ENCODE data around the gene SRPX2.
"Not testable (repeated sequence)": the region's sequence is repeated elsewhere in the genome, so short reads cannot be mapped to it uniquely, and the experiment has no call there.

SRPX2 gene

DNA sequence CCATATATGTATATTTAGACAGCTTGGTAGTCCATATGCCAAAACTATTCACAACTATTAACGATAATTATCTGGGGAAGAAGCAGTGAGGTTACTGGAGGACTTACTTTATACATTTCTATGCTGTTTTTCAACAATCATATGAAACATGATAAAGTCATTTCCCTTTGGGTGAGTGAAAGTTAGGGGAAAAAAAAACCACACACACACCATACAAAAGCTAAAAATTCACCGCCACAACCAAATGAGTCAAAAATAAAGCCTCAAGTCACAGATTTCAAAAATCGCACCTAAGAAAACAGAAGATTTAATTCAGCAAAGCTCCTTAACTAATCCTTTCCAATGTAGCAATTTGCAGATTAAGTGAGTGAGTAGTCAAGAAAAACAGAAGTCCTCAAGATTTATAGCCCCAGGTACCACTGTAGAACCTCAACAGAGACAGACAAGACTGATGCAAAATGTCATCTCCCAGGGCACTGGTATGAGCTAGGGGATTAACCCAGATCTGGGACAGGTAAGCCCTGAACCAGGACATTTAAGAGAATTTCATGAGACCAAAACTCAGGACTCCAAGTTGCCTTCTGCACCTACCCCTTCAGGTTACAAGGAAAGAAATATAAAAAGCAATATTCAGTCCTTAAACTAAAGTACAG lies 52.8 kb downstream of the SRPX2 start:
- DNase-seq (ENCODE audit: low read depth) = no peak

DNA sequence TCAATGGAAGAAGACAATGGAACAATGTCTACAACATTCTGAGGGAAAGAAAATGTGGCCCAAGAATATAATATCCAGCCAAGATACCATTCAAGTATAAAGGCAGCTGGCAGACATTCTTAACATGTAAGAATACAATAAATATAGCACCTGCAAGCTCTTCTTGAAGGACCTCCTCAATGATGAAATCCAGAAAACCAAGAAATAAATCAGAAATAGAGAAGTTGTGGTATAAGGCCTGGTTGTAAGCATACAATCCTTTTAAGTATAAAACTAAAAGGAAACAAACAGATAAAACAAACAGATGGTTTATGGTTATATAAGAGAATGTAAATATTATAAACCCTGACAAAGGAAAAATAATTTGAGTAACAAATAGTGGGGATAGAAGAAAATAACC lies 54.6 kb downstream of the SRPX2 start:
- no peak for DNase-seq (ENCODE audit: low read depth)

DNA sequence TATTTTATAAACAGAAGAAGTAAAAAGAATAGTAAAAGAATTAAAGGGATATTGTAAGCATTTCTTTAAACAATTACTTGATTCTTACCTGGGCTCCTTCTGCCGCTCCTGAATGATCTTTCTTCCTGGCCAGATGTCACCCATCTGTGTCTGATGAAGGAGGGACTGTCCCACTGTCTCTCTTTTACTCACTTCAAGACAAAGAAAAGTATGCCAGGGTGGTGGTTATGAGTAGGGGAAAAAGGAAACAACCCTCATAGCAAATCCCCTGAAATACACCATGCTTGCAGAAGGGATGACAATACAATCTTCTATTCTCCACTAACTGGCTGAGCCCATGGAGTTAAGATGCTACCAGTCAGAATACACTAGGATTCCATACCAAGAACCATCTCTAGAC lies 56.8 kb downstream of the SRPX2 start:
- DNase-seq (ENCODE audit: low read depth) = no peak

DNA sequence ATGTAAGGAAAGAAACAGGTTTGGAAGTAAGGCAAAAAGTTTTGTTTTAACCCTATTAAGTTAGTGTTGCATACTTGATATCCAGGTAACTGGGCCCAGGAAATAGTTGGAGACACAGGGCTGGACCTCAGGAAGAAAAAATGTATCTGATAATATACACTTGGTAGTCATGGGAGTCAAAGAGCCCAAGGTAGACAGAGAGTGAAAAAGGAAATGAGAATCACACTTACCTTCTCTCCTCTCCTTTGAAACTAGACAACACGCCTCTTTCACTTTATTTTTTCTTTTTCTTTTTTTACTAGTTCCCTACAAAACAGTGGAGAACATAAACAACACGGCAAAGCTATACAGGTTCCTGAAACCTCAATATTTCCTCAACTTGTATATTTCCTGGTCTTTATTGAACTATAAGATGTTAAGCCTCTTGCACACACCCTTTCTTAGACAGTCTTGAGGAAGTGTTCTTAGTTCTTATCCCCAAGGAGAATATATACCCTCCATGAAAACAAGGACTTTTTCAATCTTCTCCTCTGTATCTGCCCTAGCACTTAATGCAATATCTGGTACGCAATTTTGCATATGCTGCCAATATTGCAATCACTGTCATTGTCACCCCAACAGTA lies 60.7 kb downstream of the SRPX2 start:
- no peak for DNase-seq (ENCODE audit: low read depth)

DNA sequence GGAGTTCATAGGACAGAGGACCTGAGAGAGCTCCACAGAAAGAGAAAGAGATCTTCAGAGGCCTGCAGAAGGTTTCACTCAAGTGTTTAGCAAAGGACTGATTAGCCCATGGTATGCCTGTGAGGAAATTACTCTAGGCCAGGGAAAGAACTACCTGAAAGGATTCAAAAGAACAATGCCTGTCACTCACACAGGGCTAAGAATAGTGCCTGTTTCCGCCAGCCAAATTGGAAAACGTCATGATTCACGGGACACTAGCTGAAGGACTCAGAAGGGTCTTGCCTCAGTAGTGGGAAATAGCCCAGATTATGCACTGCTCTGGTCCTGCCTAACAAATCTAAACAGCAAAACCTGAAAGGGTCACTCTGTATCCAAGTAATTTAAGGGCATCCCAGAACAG lies 66.8 kb downstream of the SRPX2 start:
- DNase-seq (ENCODE audit: low read depth) = no peak

DNA sequence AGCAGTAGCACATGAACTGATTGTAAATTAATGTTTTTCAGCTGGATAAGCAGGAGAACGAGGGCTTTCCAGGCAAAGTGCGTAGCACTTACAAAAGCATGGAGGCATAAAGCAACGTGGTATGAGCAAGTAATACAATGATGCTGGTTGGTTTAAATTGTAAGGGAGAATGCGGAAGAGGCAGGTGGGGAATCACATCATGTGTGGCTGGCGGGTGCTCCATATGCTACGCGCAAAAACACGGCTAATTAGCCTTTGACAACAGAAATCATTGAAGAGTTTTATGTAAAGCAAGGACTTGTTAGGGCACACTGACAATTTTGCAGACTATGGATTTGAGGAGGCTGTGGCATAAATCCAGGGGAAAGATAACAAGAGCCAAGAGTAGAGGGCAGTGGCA lies 73.4 kb downstream of the SRPX2 start:
- no peak for DNase-seq (ENCODE audit: low read depth)

DNA sequence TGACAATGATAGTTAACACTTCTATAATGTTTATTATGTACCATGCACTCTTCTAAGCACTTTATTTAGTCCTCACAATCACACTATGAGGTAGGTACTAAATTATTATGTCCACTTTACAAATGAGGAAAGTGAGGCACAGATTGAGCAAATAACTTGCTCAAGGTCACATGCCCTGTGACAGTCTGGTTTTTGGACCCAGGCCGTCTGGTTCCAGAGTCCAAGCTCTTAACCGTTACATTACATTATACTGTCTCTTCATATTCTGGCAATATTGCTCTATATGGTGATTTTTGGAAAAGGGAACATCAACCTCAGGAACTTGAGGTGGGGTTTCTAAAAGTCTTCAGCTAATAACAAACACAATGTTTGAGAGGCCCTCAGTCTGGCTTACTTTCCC lies 75.1 kb downstream of the SRPX2 start:
- DNase-seq (ENCODE audit: low read depth) = no peak

DNA sequence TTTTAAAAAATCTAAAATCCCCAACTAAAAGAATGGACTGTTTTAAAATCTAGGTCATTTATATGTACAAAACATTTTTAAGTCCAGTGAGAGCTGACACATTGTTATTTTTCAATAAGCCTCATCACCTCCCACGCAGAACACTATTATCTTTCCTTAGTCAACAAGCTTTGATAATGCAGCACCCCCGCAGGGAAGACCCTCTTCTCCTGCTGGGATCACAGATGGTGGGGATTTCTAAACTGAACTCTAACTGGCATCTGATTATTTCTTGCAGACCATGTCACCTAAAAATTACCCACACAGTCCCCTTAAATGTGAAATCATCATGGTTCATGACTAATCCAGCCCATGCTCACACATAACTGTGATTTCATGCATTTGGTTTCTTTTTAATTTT lies 76.3 kb downstream of the SRPX2 start:
- DNase-seq (ENCODE audit: low read depth) = no peak

DNA sequence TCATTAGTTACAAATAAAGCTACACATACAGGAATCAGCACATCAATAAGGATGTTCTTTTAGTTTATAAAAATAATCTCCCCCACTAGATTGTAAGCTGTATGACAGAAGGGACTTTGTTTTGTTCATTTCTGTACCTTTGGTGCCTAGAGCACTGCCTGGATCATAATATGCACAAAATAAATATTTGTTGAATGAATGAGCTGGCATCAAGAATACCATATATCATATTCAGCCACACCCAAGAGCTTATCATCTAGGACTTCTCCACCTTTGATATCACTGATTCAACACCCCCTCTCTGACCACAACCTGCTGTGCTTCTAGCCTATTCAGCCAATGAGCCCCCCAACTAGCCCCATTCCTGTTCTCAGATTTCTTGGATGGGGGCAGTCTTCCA lies 77.3 kb downstream of the SRPX2 start:
- DNase-seq (ENCODE audit: low read depth) = no peak

DNA sequence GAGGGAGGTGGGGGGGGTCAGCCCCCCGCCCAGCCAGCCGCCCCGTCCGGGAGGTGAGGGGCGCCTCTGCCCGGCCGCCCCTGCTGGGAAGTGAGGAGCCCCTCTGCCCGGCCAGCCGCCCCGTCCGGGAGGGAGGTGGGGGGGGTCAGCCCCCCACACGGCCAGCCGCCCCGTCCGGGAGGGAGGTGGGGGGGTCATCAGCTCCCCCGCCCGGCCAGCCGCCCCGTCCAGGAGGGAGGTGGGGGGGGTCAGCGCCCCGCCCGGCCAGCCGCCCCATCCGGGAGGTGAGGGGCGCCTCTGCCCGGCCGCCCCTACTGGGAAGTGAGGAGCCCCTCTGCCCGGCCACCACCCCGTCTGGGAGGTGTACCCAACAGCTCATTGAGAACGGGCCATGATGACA lies 80.0 kb downstream of the SRPX2 start:
- DNase-seq (ENCODE audit: low read depth) = not testable (repeated sequence)

All from stimulated activated CD8-positive, alpha-beta memory T cell treated with anti-CD3 and anti-CD28 coated beads, Interleukin-7, amount 100 ng/mL, for 24 hours (primary cell).